Hindlimb muscle (tissue), 1 donor: ENCODE results near the gene CHD9. TPM values are rescaled to one million over a fixed set of nuclear protein-coding genes. Genes with fewer than 3 reads are reported as not detected.

Source experiments
- polyA plus RNA-seq: library from polyadenylated mRNA; unstranded; fragments of 120-200 nt; gene quantifications from one replicate; pipeline ENCODE4 v1.2.1, GENCODE V29; 2013; ENCODE audit not compliant: insufficient read length

CHD9 gene
- polyA plus RNA-seq, 1 donor = 45.7 TPM

Other genes with a start within 250 kb of the CHD9 start
- 1.6 TPM for gene CHD9NB, start 2.1 kb upstream of the CHD9 start, polyA plus RNA-seq